ENCODE measurements around the gene SENP1. TPM values are rescaled to one million over a fixed set of nuclear protein-coding genes. Genes with fewer than 3 reads are reported as not detected.

SENP1 gene
- total and polyA plus RNA-seq, 2 of the 4 experiments (the other 2 are of a cell fraction): 7.2 to 25.3 TPM

- no peak overlapping the region for H3K4ac ChIP-seq (ENCODE audit: low read depth, low read length)
- H3K4me2 ChIP-seq (ENCODE audit: low read depth, low read length): peak overlapping the region; percentile 83
- no peak overlapping the region for H3K56ac ChIP-seq (ENCODE audit: extremely low read depth, insufficient read depth, low read length)
- in situ Hi-C loops (cut with MboI; ENCODE audit: low sequenced_read_pairs): no loop called here
- no peak overlapping the region for H3K27ac ChIP-seq (ENCODE audit: insufficient read depth, low read length)
- no peak overlapping the region for H4K8ac ChIP-seq (ENCODE audit: low read depth in 2 of 2, low read length in 2 of 2)
- peaks cover 78% of the 10 kb centered on the region for H3K27me3 ChIP-seq (ENCODE audit: control insufficient read depth, insufficient read depth, low read length)
- H3K9ac ChIP-seq (ENCODE audit: low read depth, low read length): no peak overlapping the region
- H4K91ac ChIP-seq (ENCODE audit: insufficient read depth, low read depth, low read length): no peak overlapping the region
- H3K4me1 ChIP-seq (ENCODE audit: control insufficient read depth, insufficient read depth, low read length): peaks cover 4% of the 10 kb centered on the region; the same call in 1 of the 2 replicates
- H3K36me3 ChIP-seq (ENCODE audit: control insufficient read depth, insufficient read depth, low read length): no peaks in the 10 kb centered on the region
- H2BK120ac ChIP-seq (ENCODE audit: low read depth, low read length): no peak overlapping the region
- peak overlapping the region; percentile 92 for H2AFZ ChIP-seq (replicated peaks; ENCODE audit: low read length, poor library complexity)
- no peak overlapping the region for H2BK20ac ChIP-seq (ENCODE audit: low read depth, low read length)
- DNase-seq (no peak), ATAC-seq (ENCODE audit: low read depth) (peak; percentile 87)
- no peaks in the 10 kb centered on the region for H3K79me1 ChIP-seq (ENCODE audit: low read depth in 1 of 2, low read length in 2 of 2)
- no peak for TF ChIP-seq NFE2L2 (IDR thresholded peaks at IDR 0.05; ENCODE audit: low read depth, low read length)
- intact Hi-C loops (cut with micrococcal nuclease): no loop called here
- H2BK15ac ChIP-seq (ENCODE audit: low read depth, low read length): no peak overlapping the region
- 0 out of 2 replicates have a peak overlapping the region, but pooled peaks have one; percentile 17 for H3K23ac ChIP-seq (ENCODE audit: low read depth, low read length)
- H2BK5ac ChIP-seq (ENCODE audit: low read depth, low read length, poor library complexity, severe bottlenecking): no peak overlapping the region
- H4K5ac ChIP-seq (ENCODE audit: low read depth, low read length): no peak overlapping the region
- H3K14ac ChIP-seq (replicated peaks; ENCODE audit: low read depth, low read length): no peak overlapping the region
- H3K9me1 ChIP-seq (ENCODE audit: insufficient read depth, low read length): no peaks in the 10 kb centered on the region
- BruUV-seq (replicated peaks): no TSS peak
- CTCF ChIA-PET: interaction anchor here (0.7 to 1.5 kb wide), 2 partner anchors 10 to 983 kb away, joined by 3 read pairs; no protein-coding TSS in a partner anchor
- dilution Hi-C loops (cut with HindIII; ENCODE audit: low sequenced_read_pairs, unreplicated experiment): no loop called here
- no peaks in the 10 kb centered on the region for H3K9me3 ChIP-seq (ENCODE audit: control insufficient read depth, insufficient read depth, low read length)
- H4K20me1 ChIP-seq (ENCODE audit: insufficient read depth, low read length): peaks cover 6% of the 10 kb centered on the region; the same call in 1 of the 2 replicates
- no peak overlapping the region for H3K18ac ChIP-seq (ENCODE audit: low read depth, low read length)
- H2AK5ac ChIP-seq (ENCODE audit: low read depth, low read length): no peak overlapping the region
- H3K4me3 ChIP-seq (ENCODE audit: insufficient read depth, low read depth, low read length): peak overlapping the region; percentile 26
- POLR2A ChIA-PET (ENCODE audit: unreplicated experiment): no interaction called here
- WGBS, 2 experiments (ENCODE audit: extremely low coverage in 2 of 2, insufficient read length in 1 of 2): 0% methylated on average over 19 of the region's 57 CpGs; no CpG with 5 or more reads in 1 of the 2 experiments
- no peak overlapping the region for H2AK9ac ChIP-seq (replicated peaks; ENCODE audit: low read depth, low read length, poor library complexity)
Observed at GRCh38 chr12:48001505-48002413, 104.1 kb downstream of the SENP1 start.

Data from IMR-90 (cell line).